Common myeloid progenitor, CD34-positive (primary cell): ENCODE results near the gene SLC16A10.
"Not testable (repeated sequence)": the region's sequence is repeated elsewhere in the genome, so short reads cannot be mapped to it uniquely, and the experiment has no call there.

Experiments
- CTCF ChIA-PET: fragments of 350-600 bp; sonication (Branson Sonifier 250); formaldehyde crosslinking; loops from one replicate; lab custom pipeline; 2021; ENCODE audit warnings: antibody characterized with exemption; lab: Charles Lee
- POLR2A ChIA-PET: fragments of 350-600 bp; sonication (Branson Sonifier 250); formaldehyde crosslinking; loops from one replicate; lab custom pipeline; 2021; ENCODE audit warnings: antibody characterized with exemption; lab: Charles Lee
- DNase-seq, 3 donors: peaks; one replicate each; pipeline versions ENCODE4 v3.0.0 to v3.0.0-alpha.2; 2013
- H3K27ac ChIP-seq, 2 experiments: 1 replicate in 1 of 2; 2 replicates in 1 of 2; pipeline ENCODE4 v1.7.0; 2013; ENCODE audit warnings: inconsistent platforms in 2 of 2, low read length in 2 of 2, mild to moderate bottlenecking in 2 of 2, low read depth in 1 of 2, moderate library complexity in 1 of 2; ENCODE audit not compliant: severe bottlenecking in 2 of 2, insufficient read depth in 1 of 2, poor library complexity in 1 of 2
- H3K27me3 ChIP-seq, 5 experiments: replicated peaks in 2 of 5; 1 replicate in 3 of 5; 2 replicates in 2 of 5; pipeline versions ENCODE4 v1.6.1 to v1.7.0; 2013; ENCODE audit warnings: low read length in 4 of 5, mild to moderate bottlenecking in 2 of 5, moderate library complexity in 2 of 5, inconsistent platforms in 1 of 5; ENCODE audit not compliant: insufficient read depth in 5 of 5, control insufficient read depth in 4 of 5
- H3K36me3 ChIP-seq, 4 experiments: 1 replicate in 2 of 4; 2 replicates in 2 of 4; pipeline versions ENCODE4 v1.6.1 to v1.7.0; 2013; ENCODE audit warnings: low read length in 3 of 4, control low read depth in 1 of 4, mild to moderate bottlenecking in 1 of 4; ENCODE audit not compliant: control insufficient read depth in 4 of 4, insufficient read depth in 4 of 4
- H3K4me1 ChIP-seq, 4 experiments: 1 replicate in 3 of 4; 2 replicates in 1 of 4; pipeline versions ENCODE4 v1.6.1 to v1.7.1; 2013; ENCODE audit warnings: low read length in 3 of 4, mild to moderate bottlenecking in 3 of 4, control low read depth in 1 of 4, inconsistent platforms in 1 of 4, moderate library complexity in 1 of 4; ENCODE audit not compliant: control insufficient read depth in 4 of 4, insufficient read depth in 4 of 4; ENCODE audit errors: control extremely low read depth in 1 of 4
- H3K4me3 ChIP-seq, 7 experiments: 1 replicate in 4 of 7; 2 replicates in 3 of 7; pipeline versions ENCODE4 v1.5.1 to v1.7.0; 2013; ENCODE audit warnings: mild to moderate bottlenecking in 7 of 7, low read length in 6 of 7, moderate library complexity in 6 of 7, inconsistent platforms in 2 of 7, low read depth in 2 of 7, control low read depth in 1 of 7; ENCODE audit not compliant: insufficient read depth in 4 of 7, control insufficient read depth in 1 of 7; ENCODE audit errors: extremely low read depth in 1 of 7
- H3K9me3 ChIP-seq, 5 experiments: 1 replicate in 4 of 5; 2 replicates in 1 of 5; pipeline versions ENCODE4 v1.6.1 to v1.7.1; 2013; ENCODE audit warnings: low read length in 4 of 5, mild to moderate bottlenecking in 2 of 5, inconsistent platforms in 1 of 5, low read depth in 1 of 5, moderate library complexity in 1 of 5; ENCODE audit not compliant: control insufficient read depth in 4 of 5, insufficient read depth in 2 of 5; ENCODE audit errors: control extremely low read depth in 1 of 5
- WGBS: methylation state at CpG from one replicate; pipeline ENCODE4 v1.1.5; 2013; ENCODE audit not compliant: insufficient coverage; 5-methylcytosine and 5-hydroxymethylcytosine counted together

SLC16A10 gene

GRCh38 chr6:111129013-111129412 lies 41.7 kb downstream of the SLC16A10 start:
- WGBS: 91% methylated on average over 1 of the region's 1 CpG
- H3K9me3 ChIP-seq: no peaks in the 10 kb centered on the region
- CTCF ChIA-PET: no interaction called here
- no peak overlapping the region for H3K27ac ChIP-seq
- DNase-seq: no peak
- no peaks in the 10 kb centered on the region for H3K36me3 ChIP-seq
- POLR2A ChIA-PET: no interaction called here
- H3K27me3 ChIP-seq: no peaks in the 10 kb centered on the region
- H3K4me1 ChIP-seq: no peaks in the 10 kb centered on the region
- no peak overlapping the region for H3K4me3 ChIP-seq

- POLR2A ChIA-PET, H3K27ac ChIP-seq, H3K4me3 ChIP-seq, DNase-seq, CTCF ChIA-PET, H3K36me3 ChIP-seq, H3K27me3 ChIP-seq, H3K4me1 ChIP-seq, H3K9me3 ChIP-seq: not testable (repeated sequence)
- 100% methylated on average over 11 of the region's 11 CpGs for WGBS
These were observed 43.7 kb downstream of the SLC16A10 start for GRCh38 chr6:111131018-111131417.

GRCh38 chr6:111132669-111133068 lies 45.4 kb downstream of the SLC16A10 start:
- H3K36me3 ChIP-seq, H3K27ac ChIP-seq, H3K4me1 ChIP-seq, H3K4me3 ChIP-seq, DNase-seq, POLR2A ChIA-PET, CTCF ChIA-PET, H3K27me3 ChIP-seq, H3K9me3 ChIP-seq: not testable (repeated sequence)
- no CpG with 5 or more reads among the region's 2 CpGs for WGBS

- H3K36me3 ChIP-seq, CTCF ChIA-PET, H3K27me3 ChIP-seq, H3K9me3 ChIP-seq, H3K4me1 ChIP-seq, POLR2A ChIA-PET, H3K27ac ChIP-seq, DNase-seq, H3K4me3 ChIP-seq: not testable (repeated sequence)
- WGBS: 94% methylated on average over 3 of the region's 6 CpGs
These were observed 47.0 kb downstream of the SLC16A10 start for GRCh38 chr6:111134236-111134869.

- H3K27me3 ChIP-seq, H3K36me3 ChIP-seq, H3K9me3 ChIP-seq, H3K4me3 ChIP-seq, H3K27ac ChIP-seq, DNase-seq, H3K4me1 ChIP-seq, POLR2A ChIA-PET: not testable (repeated sequence)
- CTCF ChIA-PET: interaction anchor here (0.9 kb wide), 1 partner anchor 13 kb away, joined by 3 read pairs; no protein-coding TSS in a partner anchor
- 91% methylated on average over 11 of the region's 14 CpGs for WGBS
These were observed 50.3 kb downstream of the SLC16A10 start for GRCh38 chr6:111137489-111138093.

- Histone ChIP-seq H3K27me3 (no peaks in the 10 kb centered on the region), H3K4me1 (no peaks in the 10 kb centered on the region), H3K36me3 (no peaks in the 10 kb centered on the region), H3K9me3 (peaks cover 0 to 5% (median 0%) of the 10 kb centered on the region in 5 experiments), H3K4me3 (no peak overlapping the region), H3K27ac (no peak overlapping the region)
- POLR2A ChIA-PET: no interaction called here
- CTCF ChIA-PET: no interaction called here
- 100% methylated on average over 1 of the region's 3 CpGs for WGBS
- DNase-seq: no peak
These were observed 60.1 kb downstream of the SLC16A10 start for GRCh38 chr6:111147440-111147839.

GRCh38 chr6:111148110-111148509 lies 60.8 kb downstream of the SLC16A10 start:
- Histone ChIP-seq H3K4me3 (no peak overlapping the region), H3K27ac (no peak overlapping the region), H3K36me3 (no peaks in the 10 kb centered on the region), H3K27me3 (no peaks in the 10 kb centered on the region), H3K9me3 (peaks cover 0 to 5% (median 0%) of the 10 kb centered on the region in 5 experiments), H3K4me1 (no peaks in the 10 kb centered on the region)
- POLR2A ChIA-PET: no interaction called here
- CTCF ChIA-PET: no interaction called here
- DNase-seq: no peak
- 100% methylated on average over 1 of the region's 1 CpG for WGBS
